ENCODE measurements around the gene PCNX1.
A peak's percentile ranks its signal among the peaks of the same experiment; 100 is the strongest.

The PCNX1 gene

DNA sequence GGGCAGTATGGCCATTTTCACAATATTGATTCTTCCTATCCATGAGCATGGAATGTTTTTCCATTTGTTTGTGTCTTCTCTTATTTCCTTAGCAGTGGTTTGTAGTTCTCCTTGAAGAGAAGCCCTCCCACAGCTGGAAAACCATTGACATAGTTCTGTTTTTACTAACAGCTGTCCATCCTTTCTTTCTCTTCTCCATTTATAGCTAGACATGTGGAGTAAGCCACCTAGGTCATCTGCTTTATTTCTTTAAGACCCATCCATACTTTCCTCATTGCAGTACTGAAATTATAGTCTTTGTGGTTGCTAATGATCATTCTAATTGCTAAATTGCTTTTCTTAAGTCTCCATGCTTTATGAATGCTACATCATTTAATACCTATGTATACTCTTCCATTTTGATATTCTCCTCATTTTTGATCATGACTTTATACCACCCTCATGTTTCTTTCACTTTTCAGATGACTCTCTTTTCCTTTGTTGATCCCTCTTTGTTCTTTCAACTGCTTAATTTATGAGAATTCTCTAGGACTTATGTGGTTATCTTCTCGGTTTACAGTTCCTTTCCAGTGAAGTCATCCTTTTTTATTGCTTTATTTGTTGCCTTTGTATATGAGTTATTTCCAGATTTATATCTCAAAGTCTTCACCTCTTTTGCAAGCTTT lies 114.2 kb downstream of the PCNX1 start:
- Mint-ChIP-seq H3K4me1 (ENCODE audit: low read depth) (peaks cover 45% of the 10 kb centered on the region), H3K27me3 (no peaks in the 10 kb centered on the region), H3K9me3 (peaks cover 9% of the 10 kb centered on the region), H3K27ac (peak overlapping the region; percentile 87), H3K36me3 (ENCODE audit: low read depth) (peaks cover 80% of the 10 kb centered on the region), H3K4me3 (no peak overlapping the region)
- DNase-seq, result no peak

DNA sequence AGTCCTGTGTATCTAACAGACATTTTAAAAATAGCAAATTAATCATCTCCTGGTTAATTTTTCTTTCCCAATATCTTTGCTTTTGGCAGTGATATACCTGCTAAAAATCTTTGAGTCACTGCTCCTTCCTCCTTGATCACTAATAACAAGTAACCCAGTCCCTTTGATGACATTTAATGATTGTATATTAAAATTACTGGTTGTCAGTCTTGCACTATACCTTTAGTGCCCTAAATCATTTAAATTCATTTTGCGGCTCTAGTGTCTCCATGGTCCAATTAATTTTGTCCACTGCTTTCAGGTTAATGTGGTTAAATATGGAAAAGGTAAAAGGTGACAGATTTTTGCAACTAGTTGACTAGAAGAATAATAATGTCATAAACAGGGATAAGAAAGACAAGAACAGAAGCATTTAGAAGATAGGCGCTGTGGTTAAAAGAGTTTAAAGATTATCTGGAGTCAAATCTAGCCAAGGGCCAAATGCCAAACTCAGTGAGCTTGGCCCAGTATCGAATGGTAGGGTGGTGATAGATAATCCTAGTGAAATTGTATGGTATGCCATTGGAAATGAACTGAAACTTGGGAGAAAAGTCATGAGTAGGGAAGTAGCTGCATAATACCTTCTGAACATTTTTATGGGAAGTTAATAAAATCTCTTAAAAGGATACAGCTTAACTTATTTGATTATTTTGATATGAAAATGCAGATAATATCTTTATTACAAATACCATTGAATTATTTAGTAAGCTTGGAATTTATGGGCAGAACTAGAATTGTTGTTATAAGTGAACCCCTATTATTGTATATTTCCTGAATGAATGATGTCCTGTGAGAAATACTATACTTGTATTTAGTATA lies 115.0 kb downstream of the PCNX1 start:
- Mint-ChIP-seq H3K27ac (peak overlapping the region; percentile 87), H3K27me3 (no peaks in the 10 kb centered on the region), H3K4me1 (ENCODE audit: low read depth) (peaks cover 39% of the 10 kb centered on the region), H3K36me3 (ENCODE audit: low read depth) (peaks cover 80% of the 10 kb centered on the region), H3K4me3 (no peak overlapping the region), H3K9me3 (peaks cover 9% of the 10 kb centered on the region)
- no peak for DNase-seq

DNA sequence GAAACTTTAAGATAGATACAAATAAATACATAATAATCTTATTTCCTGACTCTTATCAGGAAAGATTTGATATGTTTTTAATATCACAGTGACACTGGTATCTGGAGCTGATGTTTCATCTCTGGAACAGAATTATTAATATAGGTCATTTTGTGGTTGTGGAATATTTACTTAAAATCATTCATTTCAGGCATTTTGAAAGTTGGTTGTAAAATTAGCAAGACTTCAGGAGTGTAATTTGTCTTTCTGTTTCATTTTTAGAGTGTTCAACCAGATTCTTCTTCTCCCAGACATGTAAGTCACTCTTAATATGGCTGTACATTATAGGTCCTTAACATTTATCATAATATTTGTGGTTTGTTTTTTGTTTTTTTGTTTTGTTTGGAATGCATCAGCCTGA lies 115.7 kb downstream of the PCNX1 start:
- H3K27ac Mint-ChIP-seq, result peak overlapping the region; percentile 87

DNA sequence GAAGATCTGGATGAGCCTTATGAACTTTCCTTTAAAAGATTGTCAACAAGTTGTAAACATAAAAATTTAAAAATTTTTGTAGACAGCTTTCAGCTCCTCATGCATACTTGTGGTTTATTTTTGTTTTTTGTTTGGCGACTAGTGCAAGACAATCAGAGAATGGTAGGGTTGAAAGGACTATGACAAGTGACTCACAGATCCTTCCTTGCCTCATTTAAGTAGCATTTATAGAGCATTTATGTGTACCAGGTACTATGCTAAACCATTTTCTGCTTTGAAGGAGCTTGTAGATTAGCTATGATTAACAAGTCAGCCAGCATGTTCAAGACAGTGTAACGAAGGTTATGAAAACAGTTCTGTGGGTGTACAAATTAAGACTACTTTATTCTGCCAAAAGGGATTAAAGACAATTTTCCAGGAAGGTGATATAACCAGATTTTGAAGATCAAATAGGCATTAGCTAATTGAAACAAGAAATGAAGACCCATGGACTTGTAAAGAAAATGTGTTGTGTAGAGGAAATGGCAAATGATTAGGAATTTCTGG lies 122.0 kb downstream of the PCNX1 start:
- Mint-ChIP-seq H3K36me3 (ENCODE audit: low read depth) (peaks cover 85% of the 10 kb centered on the region), H3K4me3 (no peak overlapping the region), H3K27ac (no peak overlapping the region), H3K9me3 (no peaks in the 10 kb centered on the region), H3K4me1 (ENCODE audit: low read depth) (peaks cover 2% of the 10 kb centered on the region), H3K27me3 (no peaks in the 10 kb centered on the region)
- DNase-seq, result no peak

More for the DNA sequence above, 115.7 kb downstream of the PCNX1 start:
- Mint-ChIP-seq H3K36me3 (ENCODE audit: low read depth) (peaks cover 82% of the 10 kb centered on the region), H3K9me3 (peaks cover 9% of the 10 kb centered on the region), H3K4me3 (no peak overlapping the region), H3K27me3 (no peaks in the 10 kb centered on the region), H3K4me1 (ENCODE audit: low read depth) (peaks cover 41% of the 10 kb centered on the region)
- DNase-seq, result no peak

DNA sequence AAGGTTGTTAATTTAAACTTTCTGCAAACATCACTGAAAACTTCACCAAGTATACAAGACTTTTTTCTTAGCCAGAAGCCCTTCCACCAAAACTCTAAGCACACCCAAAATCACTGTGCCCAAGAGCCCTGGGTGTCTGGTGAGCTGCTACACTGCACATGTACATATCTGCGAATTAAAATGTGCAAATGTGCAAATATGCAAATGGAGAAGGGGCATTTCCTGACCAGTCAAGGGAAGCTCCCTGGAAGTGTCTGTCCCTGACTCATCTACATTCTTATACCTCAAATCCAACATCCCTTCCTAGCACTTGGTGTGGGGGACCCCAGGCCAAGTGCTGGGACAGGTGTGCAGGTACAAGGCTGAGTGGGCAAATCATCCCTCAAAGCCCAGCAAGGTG lies 123.7 kb downstream of the PCNX1 start:
- Mint-ChIP-seq H3K27ac (no peak overlapping the region), H3K27me3 (no peaks in the 10 kb centered on the region), H3K4me3 (no peak overlapping the region), H3K4me1 (ENCODE audit: low read depth) (peaks cover 2% of the 10 kb centered on the region), H3K9me3 (no peaks in the 10 kb centered on the region), H3K36me3 (ENCODE audit: low read depth) (peaks cover 86% of the 10 kb centered on the region)
- DNase-seq, result no peak

DNA sequence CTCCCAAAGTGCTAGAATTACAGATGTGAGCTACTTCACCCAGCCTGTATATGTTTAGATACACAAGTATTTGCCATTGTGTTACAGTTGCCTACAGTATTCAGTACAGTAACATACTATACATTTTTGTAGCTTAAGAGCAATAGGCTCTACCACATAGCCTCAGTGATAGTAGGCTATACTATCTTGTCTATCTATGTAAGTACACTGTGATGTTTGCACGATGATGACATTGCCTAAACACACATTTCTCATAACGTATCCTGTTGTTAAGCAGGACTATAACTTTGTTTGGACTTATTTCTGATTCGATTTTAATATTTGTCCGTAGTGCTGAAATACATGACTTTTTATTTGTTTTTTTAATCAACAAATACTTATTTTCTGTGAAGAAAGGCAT lies 129.2 kb downstream of the PCNX1 start:
- Mint-ChIP-seq H3K9me3 (peaks cover 22% of the 10 kb centered on the region), H3K4me3 (no peak overlapping the region), H3K4me1 (ENCODE audit: low read depth) (no peaks in the 10 kb centered on the region), H3K36me3 (ENCODE audit: low read depth) (peaks cover 80% of the 10 kb centered on the region), H3K27me3 (no peaks in the 10 kb centered on the region), H3K27ac (no peak overlapping the region)
- no peak for DNase-seq

DNA sequence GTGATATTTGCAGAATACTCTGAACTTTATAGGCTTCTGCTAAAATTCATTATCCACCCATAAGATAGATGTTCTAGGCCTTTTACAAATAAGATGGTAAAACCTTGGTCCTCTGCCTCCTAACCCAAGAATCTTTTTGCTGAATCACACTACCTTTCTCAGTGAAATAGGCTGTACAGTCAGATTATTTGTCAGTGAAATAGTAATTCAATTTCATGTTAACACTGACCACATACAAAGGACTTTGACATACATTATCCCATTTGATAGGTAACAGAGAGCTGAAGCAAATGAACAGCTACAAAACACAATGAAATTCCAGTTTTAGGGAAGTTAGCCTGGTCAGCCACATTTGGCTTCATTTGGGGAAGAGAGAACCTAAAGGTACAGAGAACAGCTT lies 141.1 kb downstream of the PCNX1 start:
- Mint-ChIP-seq H3K36me3 (ENCODE audit: low read depth) (peaks cover 78% of the 10 kb centered on the region), H3K27me3 (no peaks in the 10 kb centered on the region), H3K4me3 (no peak overlapping the region), H3K4me1 (ENCODE audit: low read depth) (peaks cover 24% of the 10 kb centered on the region), H3K9me3 (peaks cover 3% of the 10 kb centered on the region), H3K27ac (peak overlapping the region; percentile 0)
- DNase-seq, result no peak

DNA sequence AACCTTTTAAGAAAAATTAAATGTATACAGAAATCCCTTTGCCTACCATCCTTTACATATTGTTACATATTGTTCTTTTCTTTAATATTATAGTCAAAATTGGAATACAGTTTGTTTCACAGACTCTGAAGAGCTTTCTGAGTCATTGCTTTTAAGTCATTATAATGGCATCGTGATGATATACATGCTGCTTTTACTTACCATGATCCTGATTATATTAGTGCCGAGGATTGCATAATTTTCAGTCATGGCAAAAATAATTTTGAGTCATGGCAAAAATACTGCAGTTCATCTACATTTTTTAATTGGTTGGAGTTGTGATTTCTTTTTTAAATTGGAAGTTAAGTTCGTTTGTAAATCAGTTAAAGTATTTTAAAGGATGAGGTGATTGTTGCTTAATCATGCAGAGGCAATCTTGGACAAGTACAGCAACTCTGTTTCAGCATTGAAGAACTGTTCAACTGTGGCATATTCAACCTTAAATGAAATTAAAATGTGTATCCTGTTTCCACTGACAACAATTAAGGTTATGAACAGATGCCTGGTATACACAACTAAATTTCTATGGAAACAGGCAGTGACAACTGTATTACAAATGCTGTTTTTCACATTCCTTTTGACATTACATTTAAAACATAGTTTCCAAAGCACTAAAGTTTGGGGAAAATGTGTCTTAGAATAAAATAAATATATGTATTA lies 142.3 kb downstream of the PCNX1 start:
- Mint-ChIP-seq H3K9me3 (no peaks in the 10 kb centered on the region), H3K36me3 (ENCODE audit: low read depth) (peaks cover 75% of the 10 kb centered on the region), H3K27me3 (no peaks in the 10 kb centered on the region), H3K4me3 (no peak overlapping the region), H3K4me1 (ENCODE audit: low read depth) (peaks cover 17% of the 10 kb centered on the region), H3K27ac (no peak overlapping the region)
- no peak for DNase-seq

DNA sequence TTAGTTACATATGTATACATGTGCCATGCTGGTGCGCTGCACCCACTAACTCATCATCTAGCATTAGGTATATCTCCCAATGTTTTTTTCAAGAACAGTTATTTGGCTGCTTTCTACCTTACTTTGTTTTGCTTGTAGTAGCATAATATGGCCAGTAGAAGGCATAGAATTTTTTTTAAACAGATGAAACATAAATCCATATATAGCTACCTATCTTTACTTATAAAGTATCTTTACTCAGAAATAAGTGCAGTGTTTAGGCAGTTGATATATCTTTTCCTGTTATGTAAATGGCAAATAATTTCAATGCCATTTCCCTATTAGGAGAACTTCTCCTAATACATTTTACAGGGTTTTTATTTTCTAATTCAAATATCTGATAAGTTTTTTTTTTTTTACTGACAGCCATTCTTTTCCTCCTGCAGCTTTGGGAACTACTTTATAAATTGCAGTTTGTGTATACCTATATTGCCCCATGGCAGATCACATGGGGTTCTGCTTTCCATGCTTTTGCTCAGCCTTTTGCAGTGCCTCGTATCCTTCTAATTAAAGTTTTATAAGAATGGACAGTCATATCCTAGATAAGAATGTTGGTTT lies 143.1 kb downstream of the PCNX1 start:
- Mint-ChIP-seq H3K27ac (no peak overlapping the region), H3K4me3 (no peak overlapping the region), H3K36me3 (ENCODE audit: low read depth) (peaks cover 73% of the 10 kb centered on the region), H3K9me3 (no peaks in the 10 kb centered on the region), H3K27me3 (no peaks in the 10 kb centered on the region), H3K4me1 (ENCODE audit: low read depth) (peaks cover 12% of the 10 kb centered on the region)
- DNase-seq, result no peak

DNA sequence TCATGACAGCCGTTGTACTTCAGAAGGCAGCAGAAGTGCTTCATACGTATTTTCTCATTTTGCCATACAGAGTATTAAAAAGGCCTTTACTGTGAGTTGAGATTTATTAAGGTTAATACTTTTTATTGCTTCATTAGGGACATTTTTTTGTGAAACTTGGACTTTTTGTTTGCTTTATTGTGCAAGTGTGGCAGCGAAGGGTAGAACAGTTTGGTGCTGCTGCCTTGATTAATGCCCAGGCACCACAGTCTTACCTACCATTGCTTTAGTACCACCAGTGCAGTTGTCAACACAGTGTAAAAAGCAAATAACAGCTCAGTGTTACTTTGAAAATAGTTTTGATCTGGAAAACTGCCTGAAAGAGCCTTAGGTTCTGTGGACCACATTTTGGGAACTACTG lies 147.4 kb downstream of the PCNX1 start:
- Mint-ChIP-seq H3K27me3 (no peaks in the 10 kb centered on the region), H3K36me3 (ENCODE audit: low read depth) (peaks cover 76% of the 10 kb centered on the region)

DNA sequence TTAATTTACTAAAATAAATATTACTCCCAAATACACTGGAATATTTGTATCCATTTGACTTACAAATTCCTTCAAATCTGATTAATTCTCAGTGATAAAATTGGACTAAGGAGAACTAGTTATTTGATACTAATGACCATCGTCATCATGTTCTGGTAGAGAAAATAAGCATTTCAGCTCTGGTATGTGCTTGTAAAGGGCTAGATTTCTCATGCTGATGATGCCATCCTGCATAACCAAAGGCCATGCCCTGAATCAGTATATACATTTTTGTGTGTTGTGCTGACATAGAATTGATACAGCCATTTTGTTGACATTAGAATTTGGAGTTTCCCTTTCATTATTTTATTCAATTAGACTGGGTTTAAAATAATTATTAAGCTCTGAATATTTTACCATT lies 148.9 kb downstream of the PCNX1 start:
- Mint-ChIP-seq H3K36me3 (ENCODE audit: low read depth) (peaks cover 85% of the 10 kb centered on the region), H3K27ac (no peak overlapping the region), H3K4me3 (no peak overlapping the region), H3K9me3 (no peaks in the 10 kb centered on the region), H3K27me3 (no peaks in the 10 kb centered on the region), H3K4me1 (ENCODE audit: low read depth) (no peaks in the 10 kb centered on the region)
- no peak for DNase-seq

More for the DNA sequence above, 147.4 kb downstream of the PCNX1 start:
- no peak overlapping the region for H3K27ac Mint-ChIP-seq
- no peaks in the 10 kb centered on the region for H3K4me1 Mint-ChIP-seq (ENCODE audit: low read depth)
- H3K4me3 Mint-ChIP-seq, result no peak overlapping the region
- no peak for DNase-seq
- no peaks in the 10 kb centered on the region for H3K9me3 Mint-ChIP-seq

DNA sequence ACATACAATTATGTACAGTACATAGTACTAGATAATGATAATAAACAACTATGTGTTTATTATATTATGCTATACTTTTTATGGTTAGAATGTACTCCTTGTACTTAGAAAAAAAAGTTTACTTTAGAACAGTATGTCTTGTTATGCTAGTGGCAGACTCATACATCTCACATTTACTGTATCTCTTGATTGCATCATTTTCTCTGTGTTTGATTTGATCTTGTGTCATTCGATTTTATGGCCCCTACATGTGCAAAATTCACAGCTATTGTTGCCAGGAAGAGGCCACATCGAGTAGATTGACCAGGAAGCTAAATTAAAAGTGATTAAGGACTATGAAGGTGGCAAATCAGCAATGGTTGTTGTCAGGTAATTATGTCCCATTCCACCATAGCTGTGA lies 153.0 kb downstream of the PCNX1 start:
- H3K36me3 Mint-ChIP-seq (ENCODE audit: low read depth), result peaks cover 88% of the 10 kb centered on the region
- H3K4me3 Mint-ChIP-seq, result no peak overlapping the region

DNA sequence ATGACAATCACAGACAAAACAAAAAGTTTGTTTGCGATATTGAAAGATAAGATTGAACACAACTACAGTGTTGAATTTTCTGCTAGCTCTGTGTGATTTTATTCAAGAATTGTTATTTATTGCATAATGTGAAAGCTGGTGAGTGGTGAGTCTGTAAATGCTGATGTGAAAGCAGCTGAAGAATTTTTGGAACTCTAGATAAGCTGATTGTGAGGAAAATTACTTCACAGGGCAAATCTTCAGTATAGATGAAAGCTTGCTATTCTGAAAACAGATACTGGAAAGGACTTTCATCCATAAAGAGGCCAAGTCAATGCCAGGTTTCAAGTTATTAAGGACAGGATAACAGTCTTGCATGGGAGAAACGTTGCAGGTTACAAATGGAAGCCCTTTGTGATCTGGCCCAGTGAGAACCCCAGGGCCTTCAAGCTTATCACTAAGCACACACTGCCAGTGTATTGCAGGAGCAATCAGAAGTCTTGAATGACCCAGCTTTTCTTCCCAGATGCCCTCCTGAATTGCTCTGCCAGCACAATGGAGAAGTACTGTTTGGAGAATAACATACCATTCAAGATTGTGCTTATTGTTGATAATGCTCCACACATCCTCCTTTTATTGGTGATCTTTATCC lies 153.7 kb downstream of the PCNX1 start:
- Mint-ChIP-seq H3K4me3 (no peak overlapping the region), H3K9me3 (peaks cover 3% of the 10 kb centered on the region), H3K36me3 (ENCODE audit: low read depth) (peaks cover 90% of the 10 kb centered on the region), H3K4me1 (ENCODE audit: low read depth) (peaks cover 4% of the 10 kb centered on the region), H3K27ac (peak overlapping the region; percentile 69), H3K27me3 (no peaks in the 10 kb centered on the region)
- DNase-seq, result no peak

More for the DNA sequence above, 153.0 kb downstream of the PCNX1 start:
- Mint-ChIP-seq H3K4me1 (ENCODE audit: low read depth) (peaks cover 2% of the 10 kb centered on the region), H3K9me3 (no peaks in the 10 kb centered on the region), H3K27me3 (no peaks in the 10 kb centered on the region), H3K27ac (peak overlapping the region; percentile 39)
- DNase-seq, result no peak

DNA sequence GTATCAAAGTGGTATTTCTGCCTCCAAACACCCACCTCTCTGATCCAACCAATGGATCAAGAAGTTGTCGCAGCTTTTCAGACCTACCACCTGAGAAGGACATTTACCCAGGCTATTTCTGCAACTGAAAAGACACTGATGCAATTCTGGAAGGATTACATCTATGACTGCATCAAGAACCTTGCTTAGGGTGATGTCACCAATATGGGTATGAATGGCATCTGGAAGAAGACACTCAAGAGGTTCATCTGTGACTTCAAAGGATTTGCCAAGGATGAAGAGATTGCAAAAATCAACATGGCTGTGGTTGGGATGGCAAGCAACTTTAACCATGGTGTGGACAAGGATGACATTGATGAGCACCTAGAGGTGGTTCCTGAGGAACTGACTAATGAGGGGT lies 154.2 kb downstream of the PCNX1 start:
- DNase-seq, result no peak
- Mint-ChIP-seq H3K27ac (peak overlapping the region; percentile 69), H3K9me3 (peaks cover 3% of the 10 kb centered on the region), H3K4me3 (no peak overlapping the region), H3K4me1 (ENCODE audit: low read depth) (peaks cover 7% of the 10 kb centered on the region), H3K36me3 (ENCODE audit: low read depth) (peaks cover 93% of the 10 kb centered on the region), H3K27me3 (no peaks in the 10 kb centered on the region)

Data from activated T-cell treated with anti-CD3 and anti-CD28 coated beads, Interleukin-2, amount 50 U/mL, for 24 hours (primary cell).